PC-3 (cell line): ENCODE data around the gene JAZF1.

Experiments used
- EZH2 ChIP-seq: fragments of 300-600 bp; sonication (generic); IDR thresholded peaks from one replicate; pipeline ENCODE4 v1.6.1; 2017; ENCODE audit warnings: antibody characterized with exemption, mild to moderate bottlenecking, low read length; ENCODE audit not compliant: unreplicated experiment
- EZH2phosphoT487 ChIP-seq: fragments of 300-600 bp; sonication (generic); IDR thresholded peaks from 2 replicates; pipeline ENCODE4 v1.6.1; 2018; ENCODE audit warnings: mild to moderate bottlenecking, antibody characterized with exemption, low read length, borderline replicate concordance
- TF ChIP-seq, protein P1 (sequence below): fragments of 300-600 bp; sonication (generic); conservative IDR thresholded peaks from 2 replicates; pipeline ENCODE4 v1.5.1; 2017; ENCODE audit warnings: antibody characterized with exemption, low read depth, mild to moderate bottlenecking, low read length

GRCh38 chr7:27965650-27966049 lies 214.9 kb downstream of the JAZF1 start:
- TF ChIP-seq, protein P1, sequence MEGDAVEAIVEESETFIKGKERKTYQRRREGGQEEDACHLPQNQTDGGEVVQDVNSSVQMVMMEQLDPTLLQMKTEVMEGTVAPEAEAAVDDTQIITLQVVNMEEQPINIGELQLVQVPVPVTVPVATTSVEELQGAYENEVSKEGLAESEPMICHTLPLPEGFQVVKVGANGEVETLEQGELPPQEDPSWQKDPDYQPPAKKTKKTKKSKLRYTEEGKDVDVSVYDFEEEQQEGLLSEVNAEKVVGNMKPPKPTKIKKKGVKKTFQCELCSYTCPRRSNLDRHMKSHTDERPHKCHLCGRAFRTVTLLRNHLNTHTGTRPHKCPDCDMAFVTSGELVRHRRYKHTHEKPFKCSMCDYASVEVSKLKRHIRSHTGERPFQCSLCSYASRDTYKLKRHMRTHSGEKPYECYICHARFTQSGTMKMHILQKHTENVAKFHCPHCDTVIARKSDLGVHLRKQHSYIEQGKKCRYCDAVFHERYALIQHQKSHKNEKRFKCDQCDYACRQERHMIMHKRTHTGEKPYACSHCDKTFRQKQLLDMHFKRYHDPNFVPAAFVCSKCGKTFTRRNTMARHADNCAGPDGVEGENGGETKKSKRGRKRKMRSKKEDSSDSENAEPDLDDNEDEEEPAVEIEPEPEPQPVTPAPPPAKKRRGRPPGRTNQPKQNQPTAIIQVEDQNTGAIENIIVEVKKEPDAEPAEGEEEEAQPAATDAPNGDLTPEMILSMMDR, result no peak
- TF ChIP-seq EZH2, result no peak
- TF ChIP-seq EZH2phosphoT487, result no peak
